AG09319 (cell line): ENCODE measurements around the gene TAF3.
"Not testable (repeated sequence)": the region's sequence is repeated elsewhere in the genome, so short reads cannot be mapped to it uniquely, and the experiment has no call there.

Experiments
- DNase-seq: peaks from one replicate; pipeline ENCODE4 v3.0.0-alpha.2; 2010; ENCODE audit warnings: low read depth; ENCODE audit errors: extremely low read depth
- CTCF ChIP-seq: IDR thresholded peaks from 2 replicates; pipeline ENCODE4 v1.5.1; 2011; ENCODE audit warnings: low read depth, mild to moderate bottlenecking, inconsistent platforms, low read length, moderate library complexity

Gene TAF3

GRCh38 chr10:8013006-8013405, 194.7 kb downstream of the TAF3 start:
- no peak for DNase-seq
- no peak for TF ChIP-seq CTCF

- no peak for DNase-seq
- no peak for TF ChIP-seq CTCF
Measured at GRCh38 chr10:8013619-8014018, 195.3 kb downstream of the TAF3 start.

- no peak for DNase-seq
- TF ChIP-seq CTCF, result no peak
Measured at GRCh38 chr10:8014649-8015048, 196.3 kb downstream of the TAF3 start.

GRCh38 chr10:8017277-8017676, 199.0 kb downstream of the TAF3 start:
- DNase-seq, result no peak
- no peak for TF ChIP-seq CTCF

- TF ChIP-seq CTCF, result no peak
- DNase-seq, result no peak
Measured at GRCh38 chr10:8023321-8023720, 205.0 kb downstream of the TAF3 start.

- DNase-seq, result no peak
- TF ChIP-seq CTCF, result no peak
Measured at GRCh38 chr10:8023851-8024250, 205.5 kb downstream of the TAF3 start.

- TF ChIP-seq CTCF, result no peak
- DNase-seq, result no peak
Measured at GRCh38 chr10:8026349-8027259, 208.3 kb downstream of the TAF3 start.

- not testable (repeated sequence) for DNase-seq
Measured at GRCh38 chr10:8031211-8031610, 212.9 kb downstream of the TAF3 start.
